Neural cell (in vitro differentiated cells): ENCODE measurements around the gene GJD2. TPM values are rescaled to one million over a fixed set of nuclear protein-coding genes. Genes with fewer than 3 reads are reported as not detected.

Experiments used
- RAD21 ChIP-seq: fragments of 450-650 bp; conservative IDR thresholded peaks from 2 replicates; pipeline ENCODE4 v1.6.1; 2014; ENCODE audit warnings: antibody characterized with exemption, mild to moderate bottlenecking, moderate library complexity
- SMC3 ChIP-seq: fragments of 450-650 bp; conservative IDR thresholded peaks from 2 replicates; pipeline ENCODE4 v1.6.1; 2014; ENCODE audit warnings: antibody characterized with exemption, mild to moderate bottlenecking, moderate library complexity; ENCODE audit not compliant: poor library complexity
- polyA plus RNA-seq: library from polyadenylated mRNA; depleted of rRNA; stranded (reverse); fragments of >200 nt; gene quantifications from 2 replicates; pipeline ENCODE4 v1.2.3, GENCODE V29; 2014

GJD2 gene
- polyA plus RNA-seq, 1 donor from 2014 or later: 4.6 TPM

DNA sequence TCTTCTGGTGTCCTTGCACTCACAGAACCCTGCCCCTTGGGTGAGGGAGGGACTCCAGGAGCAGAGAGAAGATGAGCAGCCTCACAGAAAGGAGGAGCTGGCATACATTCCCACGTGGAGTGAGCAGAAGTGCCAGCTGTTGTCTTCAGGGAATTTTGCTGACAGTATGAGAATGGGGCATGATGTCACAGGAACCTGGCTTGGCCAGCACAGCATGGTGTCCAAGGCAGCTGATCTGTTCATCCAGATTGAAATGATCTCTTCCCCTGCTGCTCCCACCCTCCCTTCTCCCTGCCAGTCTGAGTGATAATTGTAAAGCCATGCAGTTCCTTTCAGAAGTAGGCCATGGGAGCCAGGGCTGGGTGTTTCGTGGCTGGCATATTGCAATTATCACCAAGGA is 53.3 kb downstream of the GJD2 start (continued):
- TF ChIP-seq SMC3 (no peak), RAD21 (no peak)

Other genes starting within 250 kb of the GJD2 start
- gene GOLGA8B, start 171.3 kb downstream of the GJD2 start, polyA plus RNA-seq: 413 and 462 TPM in 2 replicates
- not detected in 2 replicates for gene ACTC1, start 40.6 kb upstream of the GJD2 start, polyA plus RNA-seq
- 21.2 and 22.4 TPM in 2 replicates for gene AQR, start 214.7 kb upstream of the GJD2 start, polyA plus RNA-seq
- gene ZNF770, start 233.3 kb upstream of the GJD2 start, polyA plus RNA-seq: 18.8 and 18.9 TPM in 2 replicates